ENCODE measurements around the gene GPATCH8. TPM values are rescaled to one million over a fixed set of nuclear protein-coding genes. Genes with fewer than 3 reads are reported as not detected.

The GPATCH8 gene
- total RNA-seq, 1 donor from 2014 or later, result 44.1 TPM

GRCh38 chr17:44382917-44383316, 120.3 kb downstream of the GPATCH8 start:
- peaks cover 10% of the 10 kb centered on the region for H3K4me1 Mint-ChIP-seq
- Histone ChIP-seq H3K36me3 (no peaks in the 10 kb centered on the region), H3K4me2 (no peak overlapping the region), H2AFZ (replicated peaks) (no peak overlapping the region), H3K9me3 (ENCODE audit: low read depth) (no peaks in the 10 kb centered on the region), H4K20me1 (ENCODE audit: low read depth) (no peaks in the 10 kb centered on the region), H3K9ac (no peak overlapping the region), H3K4me1 (peaks cover 6% of the 10 kb centered on the region), H3K79me2 (ENCODE audit: low read depth) (no peaks in the 10 kb centered on the region), H3K27me3 (peaks cover 47% of the 10 kb centered on the region), H3K27ac (no peak overlapping the region), H3K4me3 (no peak overlapping the region), H3F3A (ENCODE audit: low read depth) (peaks cover 17% of the 10 kb centered on the region)
- H3K36me3 Mint-ChIP-seq, result no peaks in the 10 kb centered on the region
- H3K27me3 Mint-ChIP-seq (ENCODE audit: insufficient read depth, low read depth), result peaks cover 16% of the 10 kb centered on the region
- no peak overlapping the region for H3K27ac Mint-ChIP-seq
- DNase-seq (ENCODE audit: low spot score), result no peak
- no peak overlapping the region for H3K4me3 Mint-ChIP-seq
- H3K9me3 Mint-ChIP-seq, result peaks cover 2% of the 10 kb centered on the region
- TF ChIP-seq EZH2phosphoT487 (IDR thresholded peaks at IDR 0.05), result no peak
- no peak for TF ChIP-seq CTCF (IDR thresholded peaks at IDR 0.05)
- no peak for TF ChIP-seq EZH2 (IDR thresholded peaks at IDR 0.05)

GRCh38 chr17:44381810-44382305, 121.3 kb downstream of the GPATCH8 start:
- DNase-seq (ENCODE audit: low spot score), result no peak
- H3F3A ChIP-seq (ENCODE audit: low read depth), result peaks cover 17% of the 10 kb centered on the region
- H3K4me1 ChIP-seq, result peaks cover 6% of the 10 kb centered on the region
- no peak overlapping the region for H3K4me2 ChIP-seq
- no peaks in the 10 kb centered on the region for H4K20me1 ChIP-seq (ENCODE audit: low read depth)
- no peak overlapping the region for H3K4me3 Mint-ChIP-seq
- H3K4me3 ChIP-seq, result no peak overlapping the region
- H3K9me3 ChIP-seq (ENCODE audit: low read depth), result no peaks in the 10 kb centered on the region
- H2AFZ ChIP-seq (replicated peaks), result no peak overlapping the region
- H3K9me3 Mint-ChIP-seq, result no peaks in the 10 kb centered on the region
- H3K79me2 ChIP-seq (ENCODE audit: low read depth), result no peaks in the 10 kb centered on the region
- peaks cover 16% of the 10 kb centered on the region for H3K27me3 Mint-ChIP-seq (ENCODE audit: insufficient read depth, low read depth)
- H3K36me3 Mint-ChIP-seq, result no peaks in the 10 kb centered on the region
- H3K27ac ChIP-seq, result no peak overlapping the region
- peaks cover 46% of the 10 kb centered on the region for H3K27me3 ChIP-seq
- H3K27ac Mint-ChIP-seq, result no peak overlapping the region
- H3K4me1 Mint-ChIP-seq, result peaks cover 10% of the 10 kb centered on the region
- H3K9ac ChIP-seq, result no peak overlapping the region
- TF ChIP-seq EZH2 (IDR thresholded peaks at IDR 0.05) (no peak), CTCF (IDR thresholded peaks at IDR 0.05) (no peak), EZH2phosphoT487 (IDR thresholded peaks at IDR 0.05) (no peak)
- no peaks in the 10 kb centered on the region for H3K36me3 ChIP-seq

- Histone ChIP-seq H3K9me3 (ENCODE audit: low read depth) (no peaks in the 10 kb centered on the region), H3K36me3 (no peaks in the 10 kb centered on the region), H3K4me1 (peaks cover 6% of the 10 kb centered on the region), H2AFZ (replicated peaks) (no peak overlapping the region), H3K9ac (no peak overlapping the region), H3K27me3 (peaks cover 35% of the 10 kb centered on the region), H3F3A (ENCODE audit: low read depth) (peaks cover 10% of the 10 kb centered on the region), H3K79me2 (ENCODE audit: low read depth) (no peaks in the 10 kb centered on the region), H3K4me3 (no peak overlapping the region), H3K27ac (no peak overlapping the region), H3K4me2 (no peak overlapping the region), H4K20me1 (ENCODE audit: low read depth) (no peaks in the 10 kb centered on the region)
- Mint-ChIP-seq H3K27ac (no peak overlapping the region), H3K9me3 (no peaks in the 10 kb centered on the region), H3K4me3 (no peak overlapping the region), H3K36me3 (no peaks in the 10 kb centered on the region), H3K27me3 (ENCODE audit: insufficient read depth, low read depth) (peaks cover 10% of the 10 kb centered on the region), H3K4me1 (peaks cover 11% of the 10 kb centered on the region)
- no peak for DNase-seq (ENCODE audit: low spot score)
- TF ChIP-seq EZH2phosphoT487 (IDR thresholded peaks at IDR 0.05) (no peak), EZH2 (IDR thresholded peaks at IDR 0.05) (no peak), CTCF (IDR thresholded peaks at IDR 0.05) (no peak)
These were observed 122.4 kb downstream of the GPATCH8 start for GRCh38 chr17:44380767-44381166.

Measured in neural progenitor cell (in vitro differentiated cells).